ENCODE measurements around the gene ESRRA. TPM values are rescaled to one million over a fixed set of nuclear protein-coding genes. Genes with fewer than 3 reads are reported as not detected.
"Not testable (repeated sequence)": the region's sequence is repeated elsewhere in the genome, so short reads cannot be mapped to it uniquely, and the experiment has no call there.

Gene ESRRA
- polyA plus RNA-seq, 2 of the 4 experiments (the other 2 are of a cell fraction): 15.2 to 35.5 TPM

- TF ChIP-seq PBX3 (IDR thresholded peaks at IDR 0.05): no peak
- no peak; the same call in 1 of the 2 replicates for TF ChIP-seq E2F6 (IDR thresholded peaks at IDR 0.05; ENCODE audit: borderline replicate concordance, low read depth)
- TF ChIP-seq ELK1 (IDR thresholded peaks at IDR 0.05; ENCODE audit: low read depth, low read length): no peak
- no peak for TF ChIP-seq ZNF302 (CRISPR knock-in tag; IDR thresholded peaks at IDR 0.05)
- no peak for TF ChIP-seq ZFP36 (IDR thresholded peaks at IDR 0.05; ENCODE audit: borderline replicate concordance, partially characterized antibody)
- no peak for TF ChIP-seq ESRRA (IDR thresholded peaks at IDR 0.05; ENCODE audit: borderline replicate concordance, low read length)
- TF ChIP-seq HOXA7 (CRISPR knock-in tag; IDR thresholded peaks at IDR 0.05): no peak
- DNase-seq (ENCODE audit: low read depth in 1 of 2, low spot score in 1 of 2): no peak
- H3K4me3 ChIP-seq: peak overlapping the region; percentile 73
- H3K9me3 ChIP-seq: no peaks in the 10 kb centered on the region
- peak overlapping the region; percentile 85 to 94 for H3K27ac ChIP-seq
- H3K4me2 ChIP-seq: peak overlapping the region; percentile 99
- no peak for FAIRE-seq
- CTCF ChIA-PET: interaction anchor here (1.3 to 20.7 kb wide), 5 partner anchors 9 to 60 kb away, joined by 4 to 996 read pairs (median 206); partner anchors contain the start of genes BAD, CCDC88B, FKBP2 and GPR137
- ATAC-seq: no peak
- POLR2A ChIA-PET: interaction anchor here (1.0 to 1.2 kb wide), 2 partner anchors 25 to 48 kb away, joined by 3 read pairs; no protein-coding TSS in a partner anchor
- 17% methylated on average over 9 of the region's 9 CpGs for WGBS (ENCODE audit: missing lambda C conversion rate)
- H3K4me1 ChIP-seq: peaks cover 20% of the 10 kb centered on the region
These were observed 1.2 kb downstream of the ESRRA start for GRCh38 chr11:64306563-64306875.

- H3K4me2 ChIP-seq: peak overlapping the region; percentile 99
- peak overlapping the region; percentile 73 for H3K4me3 ChIP-seq
- ChIA-PET CTCF (interaction anchor here (0.7 to 20.7 kb wide), 7 partner anchors 8 to 346 kb away, joined by 3 to 996 read pairs (median 68); partner anchors contain the start of genes BAD, CCDC88B, FKBP2 and GPR137), POLR2A (interaction anchor here (1.0 to 1.2 kb wide), 2 partner anchors 25 to 48 kb away, joined by 3 read pairs; no protein-coding TSS in a partner anchor)
- H3K27ac ChIP-seq: peak overlapping the region; percentile 85 to 94
- H3K9me3 ChIP-seq: no peaks in the 10 kb centered on the region
- ATAC-seq (no peak), FAIRE-seq (no peak), DNase-seq (ENCODE audit: low read depth in 1 of 2, low spot score in 1 of 2) (peak; percentile 18 to 46)
- 78% methylated on average over 14 of the region's 15 CpGs for WGBS (ENCODE audit: missing lambda C conversion rate)
- H3K4me1 ChIP-seq: peaks cover 20% of the 10 kb centered on the region
- TF ChIP-seq RFX5 (IDR thresholded peaks at IDR 0.05) (no peak), RCOR1 (IDR thresholded peaks at IDR 0.05; ENCODE audit: low read depth, low read length) (no peak), MAZ (IDR thresholded peaks at IDR 0.05; ENCODE audit: borderline replicate concordance, low read depth, low read length) (no peak), CEBPB (IDR thresholded peaks at IDR 0.05) (peak in 1 of 2 experiments; percentile 32; a peak in 1 of 4 replicates)
These were observed 1.7 kb downstream of the ESRRA start for GRCh38 chr11:64306876-64307622.

GRCh38 chr11:64307795-64308194 is 2.5 kb downstream of the ESRRA start:
- H3K4me2 ChIP-seq: peak overlapping the region; percentile 99

GRCh38 chr11:64312947-64313346 is 7.6 kb downstream of the ESRRA start:
- WGBS (ENCODE audit: missing lambda C conversion rate): 90% methylated on average over 10 of the region's 10 CpGs

More at GRCh38 chr11:64307795-64308194, 2.5 kb downstream of the ESRRA start:
- DNase-seq (ENCODE audit: low read depth in 1 of 2, low spot score in 1 of 2); FAIRE-seq; ATAC-seq; H3K4me3 ChIP-seq; H3K9me3 ChIP-seq: not testable (repeated sequence)
- CTCF ChIA-PET: interaction anchor here (0.7 to 20.7 kb wide), 5 partner anchors 7 to 345 kb away, joined by 3 to 996 read pairs (median 68); partner anchors contain the start of genes CCDC88B, FKBP2, PLCB3 and PPP1R14B
- H3K27ac ChIP-seq: peak overlapping the region in 1 of 2 experiments; percentile 94; a peak in 1 of 6 replicates
- H3K4me1 ChIP-seq: peaks cover 20% of the 10 kb centered on the region
- POLR2A ChIA-PET: interaction anchor here (1.0 kb wide), 1 partner anchor 9 kb away, joined by 4 read pairs; no protein-coding TSS in a partner anchor
- WGBS (ENCODE audit: missing lambda C conversion rate): 99% methylated on average over 5 of the region's 5 CpGs

More at GRCh38 chr11:64312947-64313346, 7.6 kb downstream of the ESRRA start:
- H3K4me1 ChIP-seq: peaks cover 6% of the 10 kb centered on the region
- TF ChIP-seq GATA3 (IDR thresholded peaks at IDR 0.05; ENCODE audit: borderline replicate concordance): no peak
- no peak for TF ChIP-seq FOSL2 (IDR thresholded peaks at IDR 0.05)
- no peak for TF ChIP-seq FOSL2 (CRISPR knock-in tag; IDR thresholded peaks at IDR 0.05)
- TF ChIP-seq NFE2L2 (conservative IDR thresholded peaks at IDR 0.05; ENCODE audit: low read length): no peak
- no peak for TF ChIP-seq USF2 (IDR thresholded peaks at IDR 0.05)
- no peak for TF ChIP-seq POLR2AphosphoS2 (conservative IDR thresholded peaks at IDR 0.05; ENCODE audit: low read length)
- TF ChIP-seq ZSCAN20 (CRISPR knock-in tag; IDR thresholded peaks at IDR 0.05): no peak
- H3K9me3 ChIP-seq: no peaks in the 10 kb centered on the region
- ATAC-seq (no peak), DNase-seq (ENCODE audit: low read depth in 1 of 2, low spot score in 1 of 2) (no peak), FAIRE-seq (no peak)
- ChIA-PET POLR2A (no interaction called here), CTCF (interaction anchor here (0.8 to 20.7 kb wide), 6 partner anchors 8 to 376 kb away, joined by 3 to 996 read pairs (median 14); partner anchors contain the start of genes CCDC88B, ESRRA and RPS6KA4)
- H3K4me3 ChIP-seq: no peak overlapping the region
- no peak overlapping the region for H3K4me2 ChIP-seq
- no peak overlapping the region for H3K27ac ChIP-seq

Measured in A549 (cell line).